SK-N-SH treated with all-trans-retinoic acid at 6 μM for 48 hours (cell line): ENCODE data around the gene TTC33.

Experiments used
- ATAC-seq: fragments of 200-7000 bp; cut with Tn5 transposase; 3 replicates; pipeline ENCODE4 v1.9.1; 2020; ENCODE audit warnings: mild to moderate bottlenecking, moderate library complexity
- ARNTL ChIP-seq: fragments of 450-650 bp; formaldehyde crosslinking; IDR thresholded peaks from 2 replicates; pipeline ENCODE4 v1.5.0; 2020; ENCODE audit warnings: low read depth, mild to moderate bottlenecking, moderate library complexity, borderline replicate concordance
- BACH2 ChIP-seq: fragments of 250-450 bp; sonication (Bioruptor Pico); IDR thresholded peaks from 2 replicates; pipeline ENCODE4 v1.9.0; 2021; ENCODE audit warnings: mild to moderate bottlenecking, borderline replicate concordance
- ESRRG ChIP-seq: fragments of 250-450 bp; sonication (Bioruptor Pico); IDR thresholded peaks from 2 replicates; pipeline ENCODE4 v1.6.1; 2021; ENCODE audit warnings: mild to moderate bottlenecking
- GLIS3 ChIP-seq: fragments of 250-450 bp; sonication (Bioruptor Pico); IDR thresholded peaks from 2 replicates; pipeline ENCODE4 v1.5.0; 2020; ENCODE audit warnings: mild to moderate bottlenecking, moderate library complexity
- ISL1 ChIP-seq: fragments of 250-450 bp; sonication (Bioruptor Pico); IDR thresholded peaks from 2 replicates; pipeline ENCODE4 v2.1.2; 2022; ENCODE audit warnings: mild to moderate bottlenecking, moderate library complexity
- OSR1 ChIP-seq: fragments of 250-450 bp; sonication (Bioruptor Pico); IDR thresholded peaks from 2 replicates; pipeline ENCODE4 v1.8.0; 2022; ENCODE audit warnings: moderate library complexity, mild to moderate bottlenecking, inconsistent platforms
- PPARA ChIP-seq: fragments of 250-450 bp; sonication (Bioruptor Pico); IDR thresholded peaks from 2 replicates; pipeline ENCODE4 v1.5.0; 2020; ENCODE audit warnings: mild to moderate bottlenecking, borderline replicate concordance
- SNAI2 ChIP-seq: fragments of 250-450 bp; sonication (Bioruptor Pico); IDR thresholded peaks from 2 replicates; pipeline ENCODE4 v1.5.0; 2020; ENCODE audit warnings: mild to moderate bottlenecking, moderate library complexity
- TCF4 ChIP-seq: fragments of 250-450 bp; sonication (Bioruptor Pico); IDR thresholded peaks from 2 replicates; pipeline ENCODE4 v1.8.0; 2021; ENCODE audit warnings: mild to moderate bottlenecking, moderate library complexity, borderline replicate concordance
- ZC3H10 ChIP-seq: fragments of 250-450 bp; sonication (Bioruptor Pico); IDR thresholded peaks from 2 replicates; pipeline ENCODE4 v1.5.1; 2021; ENCODE audit warnings: mild to moderate bottlenecking, moderate library complexity
- ZFP3 ChIP-seq: fragments of 250-450 bp; sonication (Bioruptor Pico); IDR thresholded peaks from 2 replicates; pipeline ENCODE4 v1.5.0; 2020; ENCODE audit warnings: mild to moderate bottlenecking, moderate library complexity
- ZFP30 ChIP-seq: fragments of 450-650 bp; formaldehyde crosslinking; IDR thresholded peaks from 2 replicates; pipeline ENCODE4 v1.5.0; 2022; ENCODE audit warnings: mild to moderate bottlenecking, moderate library complexity
- ZNF565 ChIP-seq: fragments of 450-650 bp; formaldehyde crosslinking; conservative IDR thresholded peaks from 2 replicates; pipeline ENCODE4 v1.5.0; 2020; ENCODE audit warnings: low read depth, mild to moderate bottlenecking, moderate library complexity
- ZNF70 ChIP-seq: fragments of 450-650 bp; formaldehyde crosslinking; IDR thresholded peaks from 2 replicates; pipeline ENCODE4 v1.5.0; 2020; ENCODE audit warnings: mild to moderate bottlenecking, moderate library complexity
- ZNF8 ChIP-seq: fragments of 450-650 bp; formaldehyde crosslinking; IDR thresholded peaks from 2 replicates; pipeline ENCODE4 v1.5.0; 2020; ENCODE audit warnings: mild to moderate bottlenecking, moderate library complexity
- TF ChIP-seq, protein P1 (sequence below): fragments of 250-450 bp; sonication (Bioruptor Pico); IDR thresholded peaks from 2 replicates; pipeline ENCODE4 v1.5.0; 2020; ENCODE audit warnings: mild to moderate bottlenecking, moderate library complexity
- TF ChIP-seq, protein P2 (sequence below): fragments of 250-450 bp; sonication (Bioruptor Pico); IDR thresholded peaks from 2 replicates; pipeline ENCODE4 v1.8.0; 2020; ENCODE audit warnings: mild to moderate bottlenecking, moderate library complexity, borderline replicate concordance
- TF ChIP-seq, protein P3 (sequence below): fragments of 250-450 bp; sonication (Bioruptor Pico); IDR thresholded peaks from 2 replicates; pipeline ENCODE4 v1.8.0; 2021; ENCODE audit warnings: low read depth, mild to moderate bottlenecking, moderate library complexity, borderline replicate concordance
- TF ChIP-seq, protein P4 (sequence below): fragments of 250-450 bp; sonication (Bioruptor Pico); IDR thresholded peaks from 2 replicates; pipeline ENCODE4 v1.5.1; 2020; ENCODE audit warnings: low read depth, mild to moderate bottlenecking, moderate library complexity
- TF ChIP-seq, protein P5 (sequence below): fragments of 250-450 bp; sonication (Bioruptor Pico); IDR thresholded peaks from 2 replicates; pipeline ENCODE4 v1.5.1; 2021; ENCODE audit warnings: mild to moderate bottlenecking, moderate library complexity

TTC33 gene

DNA sequence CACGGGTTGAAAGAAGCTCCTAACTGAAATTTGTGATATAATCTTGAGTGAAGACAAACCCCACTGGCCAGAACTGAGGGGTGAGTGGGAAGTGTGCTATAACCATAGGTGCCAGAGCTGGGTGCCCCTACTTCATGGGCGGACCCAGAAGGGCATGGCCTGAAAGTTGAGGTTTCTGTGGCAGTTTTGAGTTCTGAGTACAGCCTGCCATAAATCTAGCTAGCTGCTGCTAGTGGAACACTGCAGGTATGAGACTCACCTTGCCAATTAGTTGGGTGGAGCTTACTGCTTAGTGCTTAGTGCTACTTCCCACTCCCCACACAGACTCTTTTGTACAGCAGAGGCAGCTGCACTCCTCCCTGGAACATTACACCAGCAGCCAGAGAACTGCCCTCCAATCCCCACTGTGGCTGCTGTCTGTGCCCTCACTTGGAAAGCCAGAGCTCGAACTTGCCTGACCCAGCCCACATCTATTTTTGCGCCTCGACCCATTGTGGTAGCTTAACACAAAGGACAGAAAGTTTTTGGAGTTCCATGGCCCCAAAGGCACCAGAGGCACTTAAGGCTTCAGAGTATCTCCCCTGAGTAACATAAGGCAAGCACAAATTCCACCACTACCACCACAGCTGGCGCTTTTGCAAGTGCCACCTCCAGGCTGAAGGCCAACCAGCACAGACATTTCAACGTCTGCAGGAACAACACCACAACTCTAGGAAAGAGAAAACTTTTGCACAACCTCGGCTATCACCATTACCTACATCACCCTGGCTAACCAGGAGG, 103.1 kb downstream of the TTC33 start:
- ATAC-seq, result no peak
- TF ChIP-seq TCF4 (no peak), ESRRG (no peak), ZNF8 (CRISPR knock-in tag) (no peak), SNAI2 (no peak), BACH2 (CRISPR knock-in tag) (no peak), GLIS3 (CRISPR knock-in tag) (no peak), ISL1 (CRISPR knock-in tag) (no peak), ZNF70 (no peak), PPARA (CRISPR knock-in tag) (no peak)
- TF ChIP-seq, protein P1, sequence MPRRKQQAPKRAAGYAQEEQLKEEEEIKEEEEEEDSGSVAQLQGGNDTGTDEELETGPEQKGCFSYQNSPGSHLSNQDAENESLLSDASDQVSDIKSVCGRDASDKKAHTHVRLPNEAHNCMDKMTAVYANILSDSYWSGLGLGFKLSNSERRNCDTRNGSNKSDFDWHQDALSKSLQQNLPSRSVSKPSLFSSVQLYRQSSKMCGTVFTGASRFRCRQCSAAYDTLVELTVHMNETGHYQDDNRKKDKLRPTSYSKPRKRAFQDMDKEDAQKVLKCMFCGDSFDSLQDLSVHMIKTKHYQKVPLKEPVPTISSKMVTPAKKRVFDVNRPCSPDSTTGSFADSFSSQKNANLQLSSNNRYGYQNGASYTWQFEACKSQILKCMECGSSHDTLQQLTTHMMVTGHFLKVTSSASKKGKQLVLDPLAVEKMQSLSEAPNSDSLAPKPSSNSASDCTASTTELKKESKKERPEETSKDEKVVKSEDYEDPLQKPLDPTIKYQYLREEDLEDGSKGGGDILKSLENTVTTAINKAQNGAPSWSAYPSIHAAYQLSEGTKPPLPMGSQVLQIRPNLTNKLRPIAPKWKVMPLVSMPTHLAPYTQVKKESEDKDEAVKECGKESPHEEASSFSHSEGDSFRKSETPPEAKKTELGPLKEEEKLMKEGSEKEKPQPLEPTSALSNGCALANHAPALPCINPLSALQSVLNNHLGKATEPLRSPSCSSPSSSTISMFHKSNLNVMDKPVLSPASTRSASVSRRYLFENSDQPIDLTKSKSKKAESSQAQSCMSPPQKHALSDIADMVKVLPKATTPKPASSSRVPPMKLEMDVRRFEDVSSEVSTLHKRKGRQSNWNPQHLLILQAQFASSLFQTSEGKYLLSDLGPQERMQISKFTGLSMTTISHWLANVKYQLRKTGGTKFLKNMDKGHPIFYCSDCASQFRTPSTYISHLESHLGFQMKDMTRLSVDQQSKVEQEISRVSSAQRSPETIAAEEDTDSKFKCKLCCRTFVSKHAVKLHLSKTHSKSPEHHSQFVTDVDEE (CRISPR knock-in tag), result no peak

DNA sequence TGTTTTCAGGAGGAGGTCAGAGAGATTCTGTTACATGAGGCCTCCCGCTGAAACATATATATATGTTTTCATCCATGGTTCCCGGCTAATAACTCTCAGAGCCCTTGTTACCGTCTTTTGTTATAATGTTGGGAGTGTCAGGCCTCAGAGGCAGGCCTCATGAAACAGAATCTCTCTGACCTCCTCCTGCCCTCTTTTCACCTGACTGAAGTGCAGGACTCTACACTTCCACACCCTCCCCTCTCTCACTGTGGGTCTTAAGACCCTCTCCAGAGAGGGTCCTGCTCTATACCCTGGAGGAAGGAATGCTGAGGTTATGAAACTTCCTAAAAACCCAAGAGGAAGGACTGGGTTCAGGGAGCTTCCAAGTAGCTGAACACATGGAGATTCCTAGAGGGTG, 104.6 kb downstream of the TTC33 start:
- no peak for ATAC-seq
- TF ChIP-seq BACH2 (CRISPR knock-in tag) (no peak), ISL1 (CRISPR knock-in tag) (no peak), ZC3H10 (no peak), ZFP30 (CRISPR knock-in tag) (no peak), OSR1 (CRISPR knock-in tag) (no peak), ZNF8 (CRISPR knock-in tag) (no peak), SNAI2 (no peak), ZFP3 (CRISPR knock-in tag) (no peak)
- TF ChIP-seq, protein P2, sequence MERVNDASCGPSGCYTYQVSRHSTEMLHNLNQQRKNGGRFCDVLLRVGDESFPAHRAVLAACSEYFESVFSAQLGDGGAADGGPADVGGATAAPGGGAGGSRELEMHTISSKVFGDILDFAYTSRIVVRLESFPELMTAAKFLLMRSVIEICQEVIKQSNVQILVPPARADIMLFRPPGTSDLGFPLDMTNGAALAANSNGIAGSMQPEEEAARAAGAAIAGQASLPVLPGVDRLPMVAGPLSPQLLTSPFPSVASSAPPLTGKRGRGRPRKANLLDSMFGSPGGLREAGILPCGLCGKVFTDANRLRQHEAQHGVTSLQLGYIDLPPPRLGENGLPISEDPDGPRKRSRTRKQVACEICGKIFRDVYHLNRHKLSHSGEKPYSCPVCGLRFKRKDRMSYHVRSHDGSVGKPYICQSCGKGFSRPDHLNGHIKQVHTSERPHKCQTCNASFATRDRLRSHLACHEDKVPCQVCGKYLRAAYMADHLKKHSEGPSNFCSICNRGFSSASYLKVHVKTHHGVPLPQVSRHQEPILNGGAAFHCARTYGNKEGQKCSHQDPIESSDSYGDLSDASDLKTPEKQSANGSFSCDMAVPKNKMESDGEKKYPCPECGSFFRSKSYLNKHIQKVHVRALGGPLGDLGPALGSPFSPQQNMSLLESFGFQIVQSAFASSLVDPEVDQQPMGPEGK (CRISPR knock-in tag), result no peak
- TF ChIP-seq, protein P3, sequence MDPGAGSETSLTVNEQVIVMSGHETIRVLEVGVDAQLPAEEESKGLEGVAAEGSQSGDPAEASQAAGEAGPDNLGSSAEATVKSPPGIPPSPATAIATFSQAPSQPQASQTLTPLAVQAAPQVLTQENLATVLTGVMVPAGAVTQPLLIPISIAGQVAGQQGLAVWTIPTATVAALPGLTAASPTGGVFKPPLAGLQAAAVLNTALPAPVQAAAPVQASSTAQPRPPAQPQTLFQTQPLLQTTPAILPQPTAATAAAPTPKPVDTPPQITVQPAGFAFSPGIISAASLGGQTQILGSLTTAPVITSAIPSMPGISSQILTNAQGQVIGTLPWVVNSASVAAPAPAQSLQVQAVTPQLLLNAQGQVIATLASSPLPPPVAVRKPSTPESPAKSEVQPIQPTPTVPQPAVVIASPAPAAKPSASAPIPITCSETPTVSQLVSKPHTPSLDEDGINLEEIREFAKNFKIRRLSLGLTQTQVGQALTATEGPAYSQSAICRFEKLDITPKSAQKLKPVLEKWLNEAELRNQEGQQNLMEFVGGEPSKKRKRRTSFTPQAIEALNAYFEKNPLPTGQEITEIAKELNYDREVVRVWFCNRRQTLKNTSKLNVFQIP (CRISPR knock-in tag), result no peak
- TF ChIP-seq, protein P1 (CRISPR knock-in tag), result no peak
- TF ChIP-seq, protein P4, sequence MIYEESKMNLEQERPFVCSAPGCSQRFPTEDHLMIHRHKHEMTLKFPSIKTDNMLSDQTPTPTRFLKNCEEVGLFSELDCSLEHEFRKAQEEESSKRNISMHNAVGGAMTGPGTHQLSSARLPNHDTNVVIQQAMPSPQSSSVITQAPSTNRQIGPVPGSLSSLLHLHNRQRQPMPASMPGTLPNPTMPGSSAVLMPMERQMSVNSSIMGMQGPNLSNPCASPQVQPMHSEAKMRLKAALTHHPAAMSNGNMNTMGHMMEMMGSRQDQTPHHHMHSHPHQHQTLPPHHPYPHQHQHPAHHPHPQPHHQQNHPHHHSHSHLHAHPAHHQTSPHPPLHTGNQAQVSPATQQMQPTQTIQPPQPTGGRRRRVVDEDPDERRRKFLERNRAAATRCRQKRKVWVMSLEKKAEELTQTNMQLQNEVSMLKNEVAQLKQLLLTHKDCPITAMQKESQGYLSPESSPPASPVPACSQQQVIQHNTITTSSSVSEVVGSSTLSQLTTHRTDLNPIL (CRISPR knock-in tag), result no peak

DNA sequence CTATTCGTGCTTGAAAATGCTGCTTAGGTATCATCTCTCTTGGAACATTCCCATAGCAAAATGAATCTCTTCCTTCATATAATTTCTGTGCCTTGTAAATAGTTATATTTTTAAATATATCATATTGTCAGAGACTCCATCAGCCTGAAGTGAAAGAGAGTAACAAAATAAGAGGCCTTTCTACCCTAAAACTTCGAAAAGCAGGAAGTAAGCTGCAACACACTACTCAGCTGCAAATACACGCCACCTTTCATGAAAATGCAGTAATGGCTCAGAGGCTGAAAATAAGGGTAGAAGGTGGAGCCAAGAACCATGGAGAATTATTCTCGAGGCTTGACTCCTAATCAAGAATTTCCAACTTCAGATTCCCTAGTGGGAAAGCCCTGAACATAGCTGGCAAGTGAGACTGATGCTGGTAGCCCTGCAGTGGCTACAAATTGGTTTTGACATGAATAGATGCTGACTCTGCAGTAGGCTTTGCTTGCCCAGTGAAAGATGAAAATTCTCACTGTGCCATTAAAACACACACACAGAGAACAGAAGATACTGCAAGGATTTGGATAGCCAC, 106.2 kb downstream of the TTC33 start:
- ATAC-seq, result no peak
- TF ChIP-seq ZNF70 (no peak), SNAI2 (no peak), ARNTL (CRISPR knock-in tag) (no peak), ZNF565 (CRISPR knock-in tag) (no peak), ZC3H10 (no peak), OSR1 (CRISPR knock-in tag) (no peak), BACH2 (CRISPR knock-in tag) (no peak), ZFP30 (CRISPR knock-in tag) (no peak)
- TF ChIP-seq, protein P2 (CRISPR knock-in tag), result no peak
- TF ChIP-seq, protein P5, sequence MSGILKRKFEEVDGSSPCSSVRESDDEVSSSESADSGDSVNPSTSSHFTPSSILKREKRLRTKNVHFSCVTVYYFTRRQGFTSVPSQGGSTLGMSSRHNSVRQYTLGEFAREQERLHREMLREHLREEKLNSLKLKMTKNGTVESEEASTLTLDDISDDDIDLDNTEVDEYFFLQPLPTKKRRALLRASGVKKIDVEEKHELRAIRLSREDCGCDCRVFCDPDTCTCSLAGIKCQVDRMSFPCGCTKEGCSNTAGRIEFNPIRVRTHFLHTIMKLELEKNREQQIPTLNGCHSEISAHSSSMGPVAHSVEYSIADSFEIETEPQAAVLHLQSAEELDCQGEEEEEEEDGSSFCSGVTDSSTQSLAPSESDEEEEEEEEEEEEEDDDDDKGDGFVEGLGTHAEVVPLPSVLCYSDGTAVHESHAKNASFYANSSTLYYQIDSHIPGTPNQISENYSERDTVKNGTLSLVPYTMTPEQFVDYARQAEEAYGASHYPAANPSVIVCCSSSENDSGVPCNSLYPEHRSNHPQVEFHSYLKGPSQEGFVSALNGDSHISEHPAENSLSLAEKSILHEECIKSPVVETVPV, result no peak
- TF ChIP-seq, protein P3 (CRISPR knock-in tag), result no peak
